ENCODE data around the gene PSMF1. TPM values are rescaled to one million over a fixed set of nuclear protein-coding genes. Genes with fewer than 3 reads are reported as not detected.

Gene PSMF1
- total RNA-seq, 1 donor from 2014 or later = 46.8 TPM

DNA sequence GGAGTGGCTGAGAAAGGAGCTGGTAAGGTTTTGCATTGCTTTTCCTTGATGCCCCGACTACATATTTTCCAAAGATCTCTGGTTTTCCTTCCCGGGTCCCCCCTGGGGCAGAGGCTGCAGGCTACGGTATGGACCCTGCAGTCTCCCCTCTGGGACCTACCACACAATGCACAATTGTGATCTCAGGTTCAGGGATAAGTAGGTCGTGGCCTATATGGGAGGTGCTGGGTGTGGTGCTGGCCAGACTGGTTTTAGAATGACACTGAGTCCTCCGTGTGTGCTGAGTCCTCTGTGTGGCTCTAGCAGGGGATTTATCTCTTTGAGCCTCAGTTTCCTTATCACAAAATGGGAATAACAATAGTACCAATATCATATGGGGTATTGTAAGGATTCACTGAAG lies 85.2 kb downstream of the PSMF1 start:
- no peak for DNase-seq (ENCODE audit: low spot score in 2 of 2)
- intact Hi-C loops (cut with DNase I) = no loop called here

DNA sequence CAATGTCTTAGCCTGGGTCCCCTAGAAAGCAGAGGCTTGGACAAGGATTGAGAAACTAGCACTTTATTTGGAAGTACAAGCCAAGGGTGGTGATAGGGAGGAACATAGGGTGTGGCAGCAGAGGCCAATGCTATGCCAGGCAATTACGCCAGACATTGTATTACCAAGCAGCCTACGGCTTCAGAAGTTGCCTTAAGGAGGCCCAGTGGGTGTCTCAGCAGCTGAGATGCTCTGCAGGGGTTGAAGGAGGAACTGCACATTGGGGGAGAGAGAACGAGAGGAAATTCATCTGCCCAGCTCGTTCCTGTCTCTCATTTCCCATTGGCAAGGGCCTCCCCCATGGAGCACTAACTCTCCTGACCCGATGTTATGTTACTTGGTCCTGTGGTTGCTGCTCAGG lies 85.7 kb downstream of the PSMF1 start:
- H3K4me3 ChIP-seq = no peak overlapping the region
- H3K9me3 ChIP-seq = no peaks in the 10 kb centered on the region
- no peaks in the 10 kb centered on the region for H3K36me3 ChIP-seq
- no peak for DNase-seq (ENCODE audit: low spot score in 2 of 2)
- no peaks in the 10 kb centered on the region for H3K4me1 ChIP-seq
- no peak overlapping the region for H3K27ac ChIP-seq
- no peak for TF ChIP-seq CTCF (IDR thresholded peaks at IDR 0.05)
- H3K27me3 ChIP-seq = no peaks in the 10 kb centered on the region
- intact Hi-C loops (cut with DNase I) = no loop called here

More for the DNA sequence above, 85.2 kb downstream of the PSMF1 start:
- Histone ChIP-seq H3K27me3 (no peaks in the 10 kb centered on the region), H3K4me3 (no peak overlapping the region), H3K9me3 (no peaks in the 10 kb centered on the region), H3K27ac (no peak overlapping the region), H3K4me1 (no peaks in the 10 kb centered on the region), H3K36me3 (no peaks in the 10 kb centered on the region)
- no peak for TF ChIP-seq CTCF (IDR thresholded peaks at IDR 0.05)

GRCh38 chr20:1204576-1204975 lies 86.2 kb downstream of the PSMF1 start:
- no peak overlapping the region for H3K4me3 ChIP-seq
- intact Hi-C loops (cut with DNase I) = no loop called here
- H3K27me3 ChIP-seq = no peaks in the 10 kb centered on the region
- H3K27ac ChIP-seq = no peak overlapping the region
- DNase-seq (ENCODE audit: low spot score in 2 of 2) = no peak
- H3K9me3 ChIP-seq = no peaks in the 10 kb centered on the region
- H3K4me1 ChIP-seq = no peaks in the 10 kb centered on the region
- no peak for TF ChIP-seq CTCF (IDR thresholded peaks at IDR 0.05)
- H3K36me3 ChIP-seq = no peaks in the 10 kb centered on the region

GRCh38 chr20:1205802-1206201 lies 87.4 kb downstream of the PSMF1 start:
- TF ChIP-seq CTCF (IDR thresholded peaks at IDR 0.05) = no peak
- Histone ChIP-seq H3K27me3 (no peaks in the 10 kb centered on the region), H3K4me3 (no peak overlapping the region), H3K36me3 (no peaks in the 10 kb centered on the region), H3K27ac (no peak overlapping the region), H3K4me1 (no peaks in the 10 kb centered on the region), H3K9me3 (no peaks in the 10 kb centered on the region)
- DNase-seq (ENCODE audit: low spot score in 2 of 2) = no peak
- intact Hi-C loops (cut with DNase I) = no loop called here

GRCh38 chr20:1206366-1207148 lies 88.2 kb downstream of the PSMF1 start:
- no peak overlapping the region for H3K27ac ChIP-seq
- DNase-seq (ENCODE audit: low spot score in 2 of 2) = no peak
- H3K27me3 ChIP-seq = no peaks in the 10 kb centered on the region
- TF ChIP-seq CTCF (IDR thresholded peaks at IDR 0.05) = no peak
- no peaks in the 10 kb centered on the region for H3K4me1 ChIP-seq
- H3K36me3 ChIP-seq = no peaks in the 10 kb centered on the region
- intact Hi-C loops (cut with DNase I) = no loop called here
- no peaks in the 10 kb centered on the region for H3K9me3 ChIP-seq
- H3K4me3 ChIP-seq = no peak overlapping the region
